ENCODE measurements around the gene RTN3. TPM values are rescaled to one million over a fixed set of nuclear protein-coding genes. Genes with fewer than 3 reads are reported as not detected.

The RTN3 gene
- total RNA-seq, 1 experiment from 2014 or later: 95.0 TPM

DNA sequence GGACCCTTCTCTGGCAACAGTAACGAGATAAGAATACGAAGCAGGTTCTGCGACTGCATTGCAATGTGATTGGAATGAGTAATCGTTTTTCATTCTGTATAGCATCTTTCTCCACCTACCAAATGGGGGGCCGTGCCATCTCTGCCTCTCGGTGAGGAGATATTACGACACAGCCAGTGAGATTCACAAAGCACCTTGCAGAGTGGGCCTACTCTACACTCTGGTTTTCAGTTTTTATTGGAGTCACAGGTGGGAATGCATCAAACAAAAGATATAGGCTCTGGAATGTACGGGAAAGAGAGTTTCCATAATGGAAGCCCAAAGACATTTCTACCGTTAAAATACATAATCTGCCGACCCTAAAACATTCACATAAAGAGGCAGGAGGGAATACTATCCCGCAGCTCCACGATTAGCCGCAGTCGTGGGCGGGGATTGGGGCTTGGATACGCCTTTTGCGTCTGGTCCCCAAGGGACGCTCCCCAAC, 423 bp upstream of the RTN3 start:
- TF ChIP-seq EZH2 (IDR thresholded peaks at IDR 0.05): no peak
- peak; percentile 18; the same call in 1 of the 2 replicates for TF ChIP-seq SP1 (IDR thresholded peaks at IDR 0.05; ENCODE audit: low read depth)
- TF ChIP-seq EGR1 (IDR thresholded peaks at IDR 0.05; ENCODE audit: low read depth): peak; percentile 59; the same call in 1 of the 2 replicates
- peak; percentile 8; the same call in 1 of the 2 replicates for TF ChIP-seq SIN3A (IDR thresholded peaks at IDR 0.05; ENCODE audit: low read depth)
- TF ChIP-seq, protein P1, sequence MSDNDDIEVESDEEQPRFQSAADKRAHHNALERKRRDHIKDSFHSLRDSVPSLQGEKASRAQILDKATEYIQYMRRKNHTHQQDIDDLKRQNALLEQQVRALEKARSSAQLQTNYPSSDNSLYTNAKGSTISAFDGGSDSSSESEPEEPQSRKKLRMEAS (IDR thresholded peaks at IDR 0.05): no peak
- TF ChIP-seq CEBPB (IDR thresholded peaks at IDR 0.05; ENCODE audit: low read depth): 0 out of 2 replicates have a peak, but pooled peaks have one; percentile 23
- no peak for TF ChIP-seq RAD21 (IDR thresholded peaks at IDR 0.05; ENCODE audit: low read depth)
- TF ChIP-seq ELF1 (IDR thresholded peaks at IDR 0.05; ENCODE audit: borderline replicate concordance, low read depth): no peak
- H2AFZ ChIP-seq (ENCODE audit: low read depth, low read length, poor library complexity, severe bottlenecking): peak overlapping the region; percentile 89
- intact Hi-C loops (cut with micrococcal nuclease): no loop called here
- DNase-seq (ENCODE audit: low read depth, low spot score) (no peak), ATAC-seq (peak; percentile 13)
- H3K79me2 ChIP-seq (ENCODE audit: insufficient read depth, low read length): peaks cover 43% of the 10 kb centered on the region
- peaks cover 13 to 20% of the 10 kb centered on the region in 2 experiments for H3K4me1 ChIP-seq (ENCODE audit: control insufficient read depth in 1 of 2, insufficient read depth in 2 of 2, low read length in 2 of 2)
- ChIA-PET CTCF (interaction anchor here (0.5 to 1.7 kb wide), 7 partner anchors 10 to 1817 kb away, joined by 3 to 8 read pairs (median 3); partner anchors contain the start of gene ATL3), POLR2A (interaction anchor here (1.1 to 2.7 kb wide), 5 partner anchors 9 to 44 kb away, joined by 3 to 24 read pairs (median 4); partner anchors contain the start of gene ATL3), RAD21 (ENCODE audit: low non-redundant PET in 1 of 2, low total read pairs in 2 of 2, uncharacterized antibody in 2 of 2, unreplicated experiment in 2 of 2) (no interaction called here)
- peak overlapping the region; percentile 42 for H3K9ac ChIP-seq (ENCODE audit: low read length)
- peak overlapping the region; percentile 81 for H3K4me2 ChIP-seq (ENCODE audit: low read length)
- no TSS peak for BruUV-seq (replicated peaks)
- H4K20me1 ChIP-seq (ENCODE audit: insufficient read depth): peaks cover 7% of the 10 kb centered on the region; the same call in 1 of the 2 replicates
- H3K36me3 ChIP-seq (ENCODE audit: control insufficient read depth in 1 of 2, insufficient read depth in 2 of 2, low read length in 2 of 2): no peaks in the 10 kb centered on the region
- peak overlapping the region; percentile 78 to 90 for H3K4me3 ChIP-seq (replicated peaks in 1 of 2; ENCODE audit: low read depth in 1 of 2, low read length in 2 of 2)
- H3K27ac ChIP-seq (ENCODE audit: low read depth, low read length): peak overlapping the region; percentile 12; the same call in 1 of the 2 replicates
- no peaks in the 10 kb centered on the region for H3K27me3 ChIP-seq (ENCODE audit: insufficient read depth, low read length)
- no peaks in the 10 kb centered on the region for H3K9me2 ChIP-seq (ENCODE audit: insufficient read depth)
- H3K9me3 ChIP-seq (ENCODE audit: control insufficient read depth in 1 of 2, insufficient read depth in 1 of 2, low read depth in 1 of 2, low read length in 2 of 2): no peaks in the 10 kb centered on the region
